GM06990 (cell line): ENCODE data around the gene ANKRD34C.
A peak's percentile ranks its signal among the peaks of the same experiment; 100 is the strongest.

ENCODE experiments used
- DNase-seq: peaks from one replicate; pipeline ENCODE4 v3.0.0-alpha.2; 2011; ENCODE audit not compliant: insufficient read length; ENCODE audit errors: extremely low read depth
- H3K27me3 ChIP-seq: replicated peaks from 2 replicates; pipeline ENCODE4 v1.6.0; 2011; ENCODE audit warnings: low read length; ENCODE audit not compliant: control insufficient read depth, insufficient read depth
- H3K36me3 ChIP-seq: 2 replicates; pipeline ENCODE4 v1.5.1; 2011; ENCODE audit warnings: low read length; ENCODE audit not compliant: control insufficient read depth, insufficient read depth
- H3K4me3 ChIP-seq: replicated peaks from 2 replicates; pipeline ENCODE4 v1.5.1; 2011; ENCODE audit warnings: low read depth, mild to moderate bottlenecking, control low read depth, low read length
- TF ChIP-seq, protein P1 (sequence below): IDR thresholded peaks from 2 replicates; pipeline ENCODE4 v1.5.1; 2011; ENCODE audit warnings: low read length, control low read depth, mild to moderate bottlenecking, inconsistent platforms; ENCODE audit not compliant: insufficient read depth, poor library complexity, severe bottlenecking

Gene ANKRD34C

DNA sequence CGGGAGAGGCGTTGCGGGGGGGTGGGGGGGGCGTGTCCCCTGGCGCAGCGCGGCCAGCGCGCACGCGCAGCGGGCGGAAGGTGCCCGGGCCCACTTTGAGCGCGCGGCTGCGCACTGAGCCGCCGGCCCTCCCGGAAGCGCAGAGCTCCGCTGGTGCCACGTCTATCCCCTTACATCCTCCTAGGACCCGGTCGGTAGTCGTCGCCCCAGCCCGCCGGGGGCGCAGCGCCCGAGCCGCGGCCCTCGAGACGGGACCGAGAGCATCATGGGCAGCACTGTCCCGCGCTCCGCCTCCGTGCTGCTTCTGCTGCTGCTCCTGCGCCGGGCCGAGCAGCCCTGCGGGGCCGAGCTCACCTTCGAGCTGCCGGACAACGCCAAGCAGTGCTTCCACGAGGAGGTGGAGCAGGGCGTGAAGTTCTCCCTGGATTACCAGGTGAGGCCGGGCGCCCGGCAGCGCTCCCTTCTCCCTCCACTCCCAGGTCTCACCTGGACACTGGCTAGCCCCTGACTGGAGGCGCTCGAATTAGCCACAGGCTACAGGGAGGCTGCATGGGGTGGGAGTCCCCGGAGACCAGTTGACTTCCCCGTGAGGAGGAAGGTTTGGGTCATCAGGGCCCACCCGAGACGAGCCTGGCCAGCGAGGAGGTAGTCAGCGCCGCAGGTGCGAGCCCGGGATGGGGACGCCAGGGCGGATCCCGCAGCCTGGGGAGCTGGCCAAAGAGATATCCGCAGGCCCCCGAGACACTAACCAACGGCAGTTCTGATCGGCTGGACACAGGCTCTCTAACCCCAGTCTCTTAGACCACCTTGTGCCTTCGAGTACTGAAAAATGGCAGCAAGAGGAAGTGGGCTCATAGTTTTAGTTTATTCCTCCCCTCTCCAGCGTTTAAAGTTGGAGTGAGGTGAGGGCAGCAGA, 28.7 kb downstream of the ANKRD34C start, which contains the start of gene TMED3:
Gene TMED3, plus strand, starts transcription at position 128 of the 916 bp plus-strand sequence. Its CDS starts 138 bp downstream, at position 266.
- Histone ChIP-seq H3K27me3 (no peaks in the 10 kb centered on the region), H3K36me3 (peaks cover 17% of the 10 kb centered on the region), H3K4me3 (peak within 1 kb of the TSS; percentile 97)
- peak; percentile 94 for DNase-seq
- TF ChIP-seq, protein P1, sequence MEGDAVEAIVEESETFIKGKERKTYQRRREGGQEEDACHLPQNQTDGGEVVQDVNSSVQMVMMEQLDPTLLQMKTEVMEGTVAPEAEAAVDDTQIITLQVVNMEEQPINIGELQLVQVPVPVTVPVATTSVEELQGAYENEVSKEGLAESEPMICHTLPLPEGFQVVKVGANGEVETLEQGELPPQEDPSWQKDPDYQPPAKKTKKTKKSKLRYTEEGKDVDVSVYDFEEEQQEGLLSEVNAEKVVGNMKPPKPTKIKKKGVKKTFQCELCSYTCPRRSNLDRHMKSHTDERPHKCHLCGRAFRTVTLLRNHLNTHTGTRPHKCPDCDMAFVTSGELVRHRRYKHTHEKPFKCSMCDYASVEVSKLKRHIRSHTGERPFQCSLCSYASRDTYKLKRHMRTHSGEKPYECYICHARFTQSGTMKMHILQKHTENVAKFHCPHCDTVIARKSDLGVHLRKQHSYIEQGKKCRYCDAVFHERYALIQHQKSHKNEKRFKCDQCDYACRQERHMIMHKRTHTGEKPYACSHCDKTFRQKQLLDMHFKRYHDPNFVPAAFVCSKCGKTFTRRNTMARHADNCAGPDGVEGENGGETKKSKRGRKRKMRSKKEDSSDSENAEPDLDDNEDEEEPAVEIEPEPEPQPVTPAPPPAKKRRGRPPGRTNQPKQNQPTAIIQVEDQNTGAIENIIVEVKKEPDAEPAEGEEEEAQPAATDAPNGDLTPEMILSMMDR = peak; percentile 42

DNA sequence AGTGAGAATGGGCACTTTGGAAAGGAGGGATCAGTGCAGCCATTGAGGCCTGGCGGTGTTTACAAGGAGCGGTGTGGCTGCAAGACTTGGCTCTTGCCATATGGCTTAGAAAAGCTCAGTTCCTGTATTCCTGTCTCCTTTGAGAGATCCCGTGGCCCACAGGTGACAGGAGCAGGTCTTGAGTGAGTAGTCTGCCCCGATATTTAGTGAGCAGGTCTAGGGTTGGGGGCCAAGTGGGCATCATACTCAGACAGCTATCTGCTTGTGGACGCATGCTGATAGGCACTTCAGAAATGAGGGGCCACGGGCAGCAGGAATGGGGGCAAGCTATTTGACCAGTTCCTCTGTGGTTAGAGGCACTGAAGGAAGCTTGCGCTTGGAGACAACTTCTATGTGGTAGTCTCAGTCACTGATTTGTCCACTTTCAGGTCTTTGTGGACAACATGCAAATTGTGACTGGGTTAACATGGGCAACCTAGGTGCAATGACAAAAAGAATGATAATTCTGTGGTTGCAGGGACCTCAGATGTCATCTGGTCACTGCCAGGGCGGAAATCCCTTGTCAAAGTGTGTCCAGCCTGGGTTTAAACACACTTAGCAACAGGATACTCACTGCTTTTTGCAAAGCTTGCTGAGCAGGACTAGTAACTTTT, 29.5 kb downstream of the ANKRD34C start:
- TF ChIP-seq, protein P1 = no peak
- Histone ChIP-seq H3K36me3 (peaks cover 20% of the 10 kb centered on the region), H3K27me3 (no peaks in the 10 kb centered on the region), H3K4me3 (peak overlapping the region; percentile 97)
- peak; percentile 25 for DNase-seq

DNA sequence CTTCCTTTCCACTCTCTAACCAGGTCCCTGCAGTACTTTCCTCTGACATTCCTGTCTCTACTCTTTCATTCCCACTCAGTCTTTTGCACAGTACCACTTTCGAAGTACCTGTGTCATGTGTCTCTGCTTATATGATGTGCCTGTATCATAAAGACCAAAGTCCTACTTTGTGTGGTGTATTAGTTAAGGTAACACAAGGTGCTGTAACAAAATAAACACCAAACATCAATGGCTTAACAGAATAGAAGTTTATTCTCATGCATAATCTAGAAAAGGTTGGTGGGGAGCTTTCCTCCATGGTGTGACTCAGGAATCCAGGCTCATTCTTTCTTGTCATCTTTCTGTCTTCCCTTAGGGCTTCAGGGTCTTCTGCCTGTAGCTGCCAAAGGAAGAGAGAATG, 31.7 kb downstream of the ANKRD34C start:
- TF ChIP-seq, protein P1 = no peak
- H3K36me3 ChIP-seq = peaks cover 29% of the 10 kb centered on the region
- H3K4me3 ChIP-seq = no peak overlapping the region
- H3K27me3 ChIP-seq = no peaks in the 10 kb centered on the region
- no peak for DNase-seq

DNA sequence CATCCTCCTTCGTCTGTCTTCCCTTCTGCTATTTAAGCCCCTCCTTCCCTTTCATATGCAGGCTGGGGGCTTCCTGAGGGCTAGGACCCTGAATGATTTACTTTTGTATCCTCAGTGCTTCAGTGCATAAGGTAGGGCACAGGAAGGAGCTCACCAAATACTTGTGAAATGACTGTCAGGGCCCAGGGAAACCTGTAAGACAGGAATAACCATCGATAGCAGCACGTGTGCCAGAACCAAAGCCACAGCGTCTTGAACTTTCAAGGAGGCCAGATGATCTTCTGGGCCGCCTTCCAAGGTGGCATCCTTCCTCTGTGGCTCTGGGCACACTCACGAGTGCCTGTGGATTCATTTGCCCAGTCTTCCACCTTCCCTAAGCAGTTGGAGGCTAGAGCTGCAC, 32.3 kb downstream of the ANKRD34C start:
- Histone ChIP-seq H3K36me3 (peaks cover 29% of the 10 kb centered on the region), H3K27me3 (no peaks in the 10 kb centered on the region), H3K4me3 (no peak overlapping the region)
- TF ChIP-seq, protein P1 = no peak
- no peak for DNase-seq

DNA sequence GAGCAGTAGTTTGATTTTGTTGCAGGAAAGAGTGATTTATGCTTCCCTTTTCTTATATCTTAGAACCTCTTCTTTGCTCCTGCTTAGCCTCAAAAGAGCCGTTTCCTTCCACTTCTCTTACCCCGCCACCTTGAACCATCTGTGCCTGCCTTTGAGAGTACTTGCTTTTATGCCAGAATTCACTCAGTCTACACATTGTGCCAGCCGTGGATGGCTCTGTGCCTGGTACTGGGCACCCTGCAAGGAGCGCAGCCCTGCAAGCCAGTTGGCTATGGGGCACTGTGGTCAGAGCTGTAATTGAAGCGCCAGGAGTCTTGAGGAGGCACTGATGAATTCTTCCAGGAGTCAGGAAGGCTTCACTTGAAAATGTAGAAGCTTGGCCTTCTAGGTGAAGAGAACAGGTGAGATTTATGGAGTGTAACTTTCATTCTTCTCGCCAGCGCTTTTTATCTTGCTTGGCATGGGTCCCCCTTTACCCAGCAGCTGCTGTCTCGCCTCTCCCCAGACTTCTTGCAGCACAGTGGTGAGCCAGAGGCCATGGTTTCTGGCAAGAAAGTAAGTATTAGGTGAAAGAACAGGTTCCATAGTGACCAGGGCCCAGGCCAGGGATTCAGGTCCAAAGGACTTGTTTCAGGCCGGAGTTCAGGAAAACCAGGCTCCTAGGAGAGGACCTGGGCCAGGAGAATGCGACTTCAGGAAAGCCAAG, 33.3 kb downstream of the ANKRD34C start:
- Histone ChIP-seq H3K36me3 (peaks cover 33% of the 10 kb centered on the region), H3K27me3 (no peaks in the 10 kb centered on the region), H3K4me3 (no peak overlapping the region)
- TF ChIP-seq, protein P1 = no peak
- no peak for DNase-seq
